ENCODE data around the gene INPP5A. TPM values are rescaled to one million over a fixed set of nuclear protein-coding genes. Genes with fewer than 3 reads are reported as not detected.

INPP5A gene
- total RNA-seq, 1 experiment from 2014 or later = 12.3 TPM

- no peak overlapping the region for H3K4me3 ChIP-seq (replicated peaks in 1 of 2; ENCODE audit: low read depth in 1 of 2, low read length in 2 of 2)
- TF ChIP-seq POLR2AphosphoS5 (IDR thresholded peaks at IDR 0.05; ENCODE audit: low read depth, low read length) = no peak
- TF ChIP-seq ATF3 (IDR thresholded peaks at IDR 0.05) = no peak
- TF ChIP-seq EZH2phosphoT487 (IDR thresholded peaks at IDR 0.05; ENCODE audit: borderline replicate concordance) = no peak
- no peak for TF ChIP-seq YY1 (IDR thresholded peaks at IDR 0.05; ENCODE audit: extremely low read depth, insufficient replicate concordance, low read depth, low read length)
- no peak for TF ChIP-seq ZBTB33 (IDR thresholded peaks at IDR 0.05; ENCODE audit: extremely low read depth, insufficient replicate concordance, low read length)
- no peak for TF ChIP-seq SP1 (IDR thresholded peaks at IDR 0.05; ENCODE audit: low read depth)
- TF ChIP-seq POLR2A (IDR thresholded peaks at IDR 0.05; ENCODE audit: borderline replicate concordance, extremely low read depth, insufficient read depth, insufficient read length) = no peak
- no peak overlapping the region for H3K9ac ChIP-seq (ENCODE audit: low read length)
- no peaks in the 10 kb centered on the region for H3K9me3 ChIP-seq (ENCODE audit: control insufficient read depth in 1 of 2, insufficient read depth in 1 of 2, low read depth in 1 of 2, low read length in 2 of 2)
- H3K4me2 ChIP-seq (ENCODE audit: low read length) = no peak overlapping the region
- ATAC-seq = no peak
- no peaks in the 10 kb centered on the region for H3K4me1 ChIP-seq (ENCODE audit: control insufficient read depth in 1 of 2, insufficient read depth in 2 of 2, low read length in 2 of 2)
- no peaks in the 10 kb centered on the region for H3K79me2 ChIP-seq (ENCODE audit: insufficient read depth, low read length)
- CTCF ChIA-PET = no interaction called here
- no peak overlapping the region for H2AFZ ChIP-seq (ENCODE audit: low read depth, low read length, poor library complexity, severe bottlenecking)
- no peaks in the 10 kb centered on the region for H3K27me3 ChIP-seq (ENCODE audit: insufficient read depth, low read length)
- no peaks in the 10 kb centered on the region for H4K20me1 ChIP-seq (ENCODE audit: insufficient read depth)
- RAD21 ChIA-PET (ENCODE audit: low non-redundant PET in 1 of 2, low total read pairs in 2 of 2, uncharacterized antibody in 2 of 2, unreplicated experiment in 2 of 2) = no interaction called here
- no peak overlapping the region for H3K27ac ChIP-seq (ENCODE audit: low read depth, low read length)
- intact Hi-C loops (cut with micrococcal nuclease) = no loop called here
- POLR2A ChIA-PET = no interaction called here
- BruUV-seq (replicated peaks) = no TSS peak
- no peaks in the 10 kb centered on the region for H3K9me2 ChIP-seq (ENCODE audit: insufficient read depth)
- DNase-seq (ENCODE audit: low read depth, low spot score) = no peak
- no peaks in the 10 kb centered on the region for H3K36me3 ChIP-seq (ENCODE audit: control insufficient read depth in 1 of 2, insufficient read depth in 2 of 2, low read length in 2 of 2)
These were observed 33.8 kb upstream of the INPP5A start for GRCh38 chr10:132503581-132504421.
